Ovary (tissue), 3 donors: Measurements from ENCODE around the gene CELF2.

ENCODE experiments used
- EP300 ChIP-seq: sonication (generic); formaldehyde crosslinking; IDR thresholded peaks from one replicate; pipeline ENCODE4 v1.6.1; 2017; ENCODE audit warnings: antibody characterized with exemption
- POLR2A ChIP-seq: fragments of 450-650 bp; IDR thresholded peaks from one replicate; pipeline ENCODE4 v1.6.1; 2017; ENCODE audit warnings: antibody characterized with exemption, mild to moderate bottlenecking, moderate library complexity
- TF ChIP-seq, protein P1 (sequence below), 3 donors: fragments of 450-650 bp in 2 of 3; fragments of 200-600 bp in 1 of 3; IDR thresholded peaks; one replicate each; pipeline versions ENCODE4 v1.5.1 to v1.8.0; 2016 to 2022; ENCODE audit warnings: antibody characterized with exemption in 3 of 3, mild to moderate bottlenecking in 1 of 3
- donor health status: DM: no; HTN: no; CAD: no.

DNA sequence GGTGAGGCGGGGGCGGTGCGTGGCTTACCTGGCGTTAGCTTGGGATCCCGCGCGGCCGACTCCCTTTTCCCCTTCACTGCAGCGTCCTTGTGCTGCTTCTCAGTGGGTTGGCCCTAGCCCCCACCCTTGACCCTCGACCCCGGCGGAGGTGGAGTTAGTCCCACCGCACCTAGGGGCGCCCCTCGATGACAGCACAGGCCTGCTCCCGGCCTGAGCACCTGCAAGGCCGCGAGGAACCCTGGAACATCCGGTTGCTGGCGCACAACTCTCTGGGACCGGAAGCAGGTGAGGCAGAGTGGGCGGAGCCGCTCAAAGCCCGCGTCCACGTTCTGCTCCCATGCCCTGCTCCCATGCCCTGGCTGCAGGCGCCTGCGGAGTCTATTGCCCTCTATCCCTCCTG lies 326.9 kb downstream of the CELF2 start:
- TF ChIP-seq, protein P1, sequence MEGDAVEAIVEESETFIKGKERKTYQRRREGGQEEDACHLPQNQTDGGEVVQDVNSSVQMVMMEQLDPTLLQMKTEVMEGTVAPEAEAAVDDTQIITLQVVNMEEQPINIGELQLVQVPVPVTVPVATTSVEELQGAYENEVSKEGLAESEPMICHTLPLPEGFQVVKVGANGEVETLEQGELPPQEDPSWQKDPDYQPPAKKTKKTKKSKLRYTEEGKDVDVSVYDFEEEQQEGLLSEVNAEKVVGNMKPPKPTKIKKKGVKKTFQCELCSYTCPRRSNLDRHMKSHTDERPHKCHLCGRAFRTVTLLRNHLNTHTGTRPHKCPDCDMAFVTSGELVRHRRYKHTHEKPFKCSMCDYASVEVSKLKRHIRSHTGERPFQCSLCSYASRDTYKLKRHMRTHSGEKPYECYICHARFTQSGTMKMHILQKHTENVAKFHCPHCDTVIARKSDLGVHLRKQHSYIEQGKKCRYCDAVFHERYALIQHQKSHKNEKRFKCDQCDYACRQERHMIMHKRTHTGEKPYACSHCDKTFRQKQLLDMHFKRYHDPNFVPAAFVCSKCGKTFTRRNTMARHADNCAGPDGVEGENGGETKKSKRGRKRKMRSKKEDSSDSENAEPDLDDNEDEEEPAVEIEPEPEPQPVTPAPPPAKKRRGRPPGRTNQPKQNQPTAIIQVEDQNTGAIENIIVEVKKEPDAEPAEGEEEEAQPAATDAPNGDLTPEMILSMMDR (IDR thresholded peaks at IDR 0.05), result no peak
- no peak for TF ChIP-seq POLR2A
- no peak for TF ChIP-seq EP300
